ENCODE data around the gene DOCK9.

Gene DOCK9, protein sequence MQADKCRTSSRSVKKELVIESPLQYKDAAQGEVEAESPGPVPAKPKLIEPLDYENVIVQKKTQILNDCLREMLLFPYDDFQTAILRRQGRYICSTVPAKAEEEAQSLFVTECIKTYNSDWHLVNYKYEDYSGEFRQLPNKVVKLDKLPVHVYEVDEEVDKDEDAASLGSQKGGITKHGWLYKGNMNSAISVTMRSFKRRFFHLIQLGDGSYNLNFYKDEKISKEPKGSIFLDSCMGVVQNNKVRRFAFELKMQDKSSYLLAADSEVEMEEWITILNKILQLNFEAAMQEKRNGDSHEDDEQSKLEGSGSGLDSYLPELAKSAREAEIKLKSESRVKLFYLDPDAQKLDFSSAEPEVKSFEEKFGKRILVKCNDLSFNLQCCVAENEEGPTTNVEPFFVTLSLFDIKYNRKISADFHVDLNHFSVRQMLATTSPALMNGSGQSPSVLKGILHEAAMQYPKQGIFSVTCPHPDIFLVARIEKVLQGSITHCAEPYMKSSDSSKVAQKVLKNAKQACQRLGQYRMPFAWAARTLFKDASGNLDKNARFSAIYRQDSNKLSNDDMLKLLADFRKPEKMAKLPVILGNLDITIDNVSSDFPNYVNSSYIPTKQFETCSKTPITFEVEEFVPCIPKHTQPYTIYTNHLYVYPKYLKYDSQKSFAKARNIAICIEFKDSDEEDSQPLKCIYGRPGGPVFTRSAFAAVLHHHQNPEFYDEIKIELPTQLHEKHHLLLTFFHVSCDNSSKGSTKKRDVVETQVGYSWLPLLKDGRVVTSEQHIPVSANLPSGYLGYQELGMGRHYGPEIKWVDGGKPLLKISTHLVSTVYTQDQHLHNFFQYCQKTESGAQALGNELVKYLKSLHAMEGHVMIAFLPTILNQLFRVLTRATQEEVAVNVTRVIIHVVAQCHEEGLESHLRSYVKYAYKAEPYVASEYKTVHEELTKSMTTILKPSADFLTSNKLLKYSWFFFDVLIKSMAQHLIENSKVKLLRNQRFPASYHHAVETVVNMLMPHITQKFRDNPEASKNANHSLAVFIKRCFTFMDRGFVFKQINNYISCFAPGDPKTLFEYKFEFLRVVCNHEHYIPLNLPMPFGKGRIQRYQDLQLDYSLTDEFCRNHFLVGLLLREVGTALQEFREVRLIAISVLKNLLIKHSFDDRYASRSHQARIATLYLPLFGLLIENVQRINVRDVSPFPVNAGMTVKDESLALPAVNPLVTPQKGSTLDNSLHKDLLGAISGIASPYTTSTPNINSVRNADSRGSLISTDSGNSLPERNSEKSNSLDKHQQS (N-terminal part only)

DNA sequence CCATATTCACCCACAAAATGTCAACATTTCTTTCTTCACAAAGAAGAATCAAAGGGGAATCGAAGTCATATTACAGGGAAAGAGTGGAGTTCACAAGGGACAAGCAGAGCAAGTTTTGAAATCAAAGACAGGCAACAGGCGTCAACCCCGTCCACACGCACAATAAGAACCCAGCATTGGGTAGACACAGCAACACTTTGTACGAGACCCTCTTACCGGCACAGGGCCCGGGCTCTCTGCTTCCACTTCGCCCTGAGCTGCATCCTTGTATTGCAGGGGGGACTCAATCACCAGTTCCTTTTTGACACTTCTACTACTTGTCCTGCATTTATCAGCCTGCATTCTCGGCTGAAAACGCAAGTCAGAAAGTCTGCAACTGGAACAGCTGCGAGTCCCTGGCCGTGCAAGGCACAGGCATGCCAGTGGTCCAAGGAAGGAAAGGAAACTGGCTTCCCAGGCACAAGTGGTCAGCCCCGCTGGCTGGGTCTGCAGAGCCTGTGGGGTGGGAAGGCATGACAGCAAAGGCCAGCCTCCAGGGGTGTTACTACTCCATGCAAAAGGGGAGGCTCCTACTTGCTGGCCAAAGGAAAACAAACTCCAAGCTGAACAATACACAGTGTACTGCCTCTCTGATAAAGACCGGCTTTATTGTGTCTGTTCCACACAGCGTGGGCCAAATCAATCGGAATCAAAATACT is at the start of gene DOCK9:
Gene DOCK9 (minus strand): TSS at position 497 of the 698 bp plus-strand sequence. CDS start 155 bp downstream, at position 342.
- peak; percentile 91 for DNase-seq (ENCODE audit: low read depth)

- peak; percentile 73 for DNase-seq (ENCODE audit: low read depth)
Observed at GRCh38 chr13:99027260-99027659, 49.4 kb upstream of the DOCK9 start.

GRCh38 chr13:99022941-99023340 is 45.1 kb upstream of the DOCK9 start:
- no peak for DNase-seq (ENCODE audit: low read depth)

DNA sequence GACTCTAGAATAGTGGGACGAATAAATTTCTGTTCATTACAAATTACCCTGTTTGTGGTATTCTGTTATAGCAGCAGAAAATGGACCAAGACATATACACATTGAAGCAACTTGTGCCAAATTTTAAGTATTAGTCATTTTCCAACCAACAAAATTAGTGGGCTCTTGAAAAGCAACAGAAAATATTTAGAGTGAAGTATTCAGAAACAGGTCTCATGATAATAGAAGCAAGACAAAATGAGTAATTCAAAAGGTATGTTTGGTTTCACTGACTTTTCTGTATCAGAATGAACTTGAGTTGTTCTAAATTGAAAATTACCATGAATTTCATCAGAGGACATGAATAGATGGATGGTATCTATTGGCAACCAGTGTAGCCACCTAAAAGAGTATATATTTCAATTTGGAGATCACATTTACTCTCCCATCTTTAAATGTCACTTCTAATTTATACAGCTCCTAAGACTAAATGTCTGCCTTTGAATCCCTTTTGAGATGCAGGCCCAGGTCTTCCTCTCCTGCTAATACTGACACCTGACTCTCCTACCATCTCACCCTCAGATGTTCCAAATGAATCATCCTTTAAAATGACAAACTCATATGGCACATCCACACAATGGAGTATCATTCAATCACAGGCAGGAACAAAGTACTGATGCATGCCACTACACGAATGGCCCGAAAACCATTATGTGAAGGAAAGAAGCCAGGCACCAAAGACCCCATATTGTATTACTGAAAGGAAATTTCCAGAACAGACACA is 40.7 kb upstream of the DOCK9 start:
- DNase-seq (ENCODE audit: low read depth): peak; percentile 75

DNA sequence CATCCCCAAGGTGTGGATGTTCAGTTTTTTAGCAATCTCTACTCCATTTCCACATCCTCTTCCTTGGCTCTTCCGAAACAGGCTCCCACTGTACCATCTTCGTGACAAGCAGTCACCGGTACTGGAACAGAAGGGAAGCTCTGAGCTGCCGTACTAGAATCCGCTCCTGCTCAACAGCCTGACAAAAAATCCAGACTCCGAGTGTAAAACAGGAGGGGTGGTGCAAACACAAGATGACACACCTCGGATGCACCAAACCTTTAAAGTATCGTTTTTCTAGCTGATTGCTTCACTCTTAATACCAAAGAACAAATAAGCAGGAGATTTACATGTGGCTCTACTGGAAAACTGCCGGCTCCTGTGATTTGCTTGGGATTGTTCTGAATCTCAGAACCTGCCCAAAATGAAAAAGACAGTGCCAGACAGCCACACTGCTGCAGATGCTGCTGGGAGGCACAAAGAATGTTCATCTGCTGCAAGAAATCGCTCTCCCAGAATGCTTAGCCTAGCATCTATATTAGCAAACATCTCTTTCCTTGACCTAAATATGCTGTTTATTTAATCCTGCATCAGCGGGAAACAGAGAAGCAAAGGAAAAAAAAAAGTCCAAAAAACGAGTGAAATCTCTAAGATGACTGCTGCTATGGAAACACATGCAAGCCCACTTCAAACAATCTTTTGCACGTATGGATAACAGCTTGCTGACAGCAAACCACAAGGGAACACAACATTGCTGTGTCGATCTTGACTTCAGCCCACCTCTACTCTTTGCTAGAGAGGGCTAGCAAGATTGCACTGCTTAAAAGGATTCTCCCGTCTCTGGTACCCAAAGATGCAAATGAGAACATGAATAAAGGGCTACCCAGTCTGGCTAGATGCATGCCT is 38.0 kb upstream of the DOCK9 start:
- DNase-seq (ENCODE audit: low read depth): no peak

DNA sequence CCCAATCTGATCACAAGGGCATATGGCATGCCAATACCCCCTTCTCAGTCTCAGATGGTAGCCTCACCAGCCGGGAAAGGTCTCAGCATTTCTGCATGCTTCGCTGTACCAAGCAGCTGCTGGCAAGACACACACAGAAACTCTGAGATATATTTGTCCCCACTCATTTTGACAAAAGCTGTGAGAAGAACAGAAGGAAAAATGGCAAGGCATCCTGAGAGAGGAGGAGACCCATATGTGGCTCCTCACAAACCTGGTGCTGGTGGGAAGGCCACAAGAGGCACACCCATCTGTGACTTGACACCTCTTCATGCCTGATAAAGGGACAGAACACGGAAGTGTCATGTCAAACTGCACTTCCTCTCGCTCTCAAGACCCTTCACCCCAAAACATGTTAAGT is 36.7 kb upstream of the DOCK9 start:
- DNase-seq (ENCODE audit: low read depth): no peak

DNA sequence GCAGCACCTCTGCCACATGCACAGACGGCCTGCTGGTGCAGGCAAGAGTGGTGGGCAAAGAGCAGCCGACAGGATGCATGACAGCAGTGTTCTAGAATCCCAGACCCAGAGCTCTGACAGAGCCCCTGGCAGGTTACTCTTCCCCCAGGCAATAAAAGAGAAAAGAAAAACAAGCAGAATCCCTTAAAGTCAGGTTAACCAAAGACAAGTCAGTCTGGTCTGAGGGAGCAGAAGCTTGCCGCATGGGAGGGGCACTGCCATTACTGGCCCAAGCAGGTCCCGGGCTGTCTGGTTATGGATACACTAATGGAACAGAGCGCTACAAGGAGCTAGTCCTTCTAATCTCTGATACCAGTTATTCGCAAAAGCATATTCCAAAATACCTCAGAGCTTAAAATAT is 36.1 kb upstream of the DOCK9 start:
- DNase-seq (ENCODE audit: low read depth): no peak

DNA sequence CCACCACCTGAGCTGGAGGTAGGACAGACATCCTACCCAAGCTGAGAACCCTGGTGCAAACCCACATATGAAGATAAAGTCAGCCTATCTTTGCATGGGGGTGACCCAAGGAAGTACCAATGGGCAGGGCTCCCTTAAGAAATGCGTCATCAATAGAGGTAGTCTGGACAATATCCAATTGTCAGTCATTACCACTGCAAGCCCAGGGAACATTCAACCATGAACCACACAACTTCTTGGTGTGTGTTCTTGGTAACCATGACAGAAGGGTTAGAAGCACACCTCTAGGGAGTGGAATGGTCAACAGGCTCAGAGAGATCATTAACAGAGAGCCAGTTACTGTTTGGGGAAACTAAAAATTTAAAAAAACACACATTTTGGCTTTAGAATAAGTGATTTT is 34.7 kb upstream of the DOCK9 start:
- no peak for DNase-seq (ENCODE audit: low read depth)

- no peak for DNase-seq (ENCODE audit: low read depth)
Observed at GRCh38 chr13:99009987-99010551, 32.2 kb upstream of the DOCK9 start.

GRCh38 chr13:99008577-99008976 is 30.7 kb upstream of the DOCK9 start:
- no peak for DNase-seq (ENCODE audit: low read depth)

GRCh38 chr13:99007414-99007986 is 29.6 kb upstream of the DOCK9 start:
- no peak for DNase-seq (ENCODE audit: low read depth)

DNA sequence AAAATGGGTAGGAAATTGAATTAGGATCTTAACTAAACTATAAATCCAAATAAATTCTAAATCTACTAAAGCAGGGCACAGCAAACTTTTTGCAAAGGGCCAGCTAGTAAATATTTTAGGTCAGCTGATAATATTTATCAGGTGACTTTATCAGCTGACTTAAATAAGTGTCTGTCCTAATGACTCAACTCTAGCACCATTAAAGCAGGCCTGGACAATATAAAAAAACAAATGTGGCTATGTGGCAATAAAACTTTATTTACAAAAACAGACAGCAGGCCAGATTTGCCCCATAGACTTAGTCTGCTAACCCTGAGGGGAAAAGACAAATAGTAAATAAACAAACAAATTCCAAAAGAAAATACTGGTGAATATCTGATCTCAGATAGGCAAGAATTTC is 27.7 kb upstream of the DOCK9 start:
- no peak for DNase-seq (ENCODE audit: low read depth)

- DNase-seq (ENCODE audit: low read depth): no peak
Observed at GRCh38 chr13:99004978-99005377, 27.1 kb upstream of the DOCK9 start.

- DNase-seq (ENCODE audit: low read depth): peak; percentile 15
Observed at GRCh38 chr13:99003851-99004471, 26.1 kb upstream of the DOCK9 start.

GRCh38 chr13:99003186-99003585 is 25.3 kb upstream of the DOCK9 start:
- no peak for DNase-seq (ENCODE audit: low read depth)

DNA sequence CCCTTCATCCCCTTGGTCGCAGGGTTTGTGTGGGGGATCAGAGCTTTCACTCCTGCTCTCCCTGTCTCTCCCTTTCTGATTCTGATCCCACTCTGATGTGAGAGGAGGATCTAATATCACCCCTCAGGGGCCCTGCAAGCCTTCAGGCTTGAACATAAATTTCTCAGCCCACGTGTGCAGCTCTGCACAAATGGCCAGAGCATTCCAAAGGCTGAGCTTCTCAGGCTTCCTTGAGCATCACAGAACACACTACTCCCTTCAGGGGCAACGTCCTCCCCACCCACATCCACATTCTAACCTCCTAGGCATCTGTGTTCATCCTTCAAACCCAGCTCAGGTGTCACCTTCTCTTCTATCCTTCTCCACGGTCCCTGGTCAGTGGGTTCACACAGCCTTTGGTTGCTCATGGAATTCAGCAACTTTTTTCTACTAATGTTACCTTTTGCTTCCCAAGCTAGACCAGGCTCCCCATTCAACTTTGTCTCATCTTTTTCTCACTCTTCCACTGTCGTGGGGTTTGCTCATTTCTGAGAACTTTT is 24.4 kb upstream of the DOCK9 start:
- no peak for DNase-seq (ENCODE audit: low read depth)

GRCh38 chr13:99000137-99000536 is 22.3 kb upstream of the DOCK9 start:
- no peak for DNase-seq (ENCODE audit: low read depth)

- DNase-seq (ENCODE audit: low read depth): no peak
Observed at GRCh38 chr13:98999639-98999952, 21.7 kb upstream of the DOCK9 start.

Measured in ELR (cell line).